GM23338 (cell line): Measurements from ENCODE around the gene OSTC. TPM values are rescaled to one million over a fixed set of nuclear protein-coding genes. Genes with fewer than 3 reads are reported as not detected.

Experiments
- ATAC-seq: fragments of 200-7000 bp; cut with Tn5 transposase; 3 replicates; pipeline ENCODE4 v1.9.1; 2020
- DNase-seq: peaks from one replicate; pipeline ENCODE4 v3.0.0-alpha.2; 2015; ENCODE audit warnings: low spot score
- H2AFZ ChIP-seq: fragments of 200-600 bp; sonication (generic); 2 replicates; pipeline ENCODE4 v1.8.0; 2016; ENCODE audit warnings: antibody characterized with exemption, mild to moderate bottlenecking, moderate library complexity
- H3F3A ChIP-seq: fragments of 200-600 bp; sonication (generic); replicated peaks from 2 replicates; pipeline ENCODE4 v1.8.0; 2017; ENCODE audit warnings: antibody characterized with exemption, mixed run types, low read depth
- H3K27ac ChIP-seq: fragments of 200-600 bp; sonication (generic); 2 replicates; pipeline ENCODE4 v1.6.1; 2016; ENCODE audit warnings: low read depth
- H3K27me3 ChIP-seq: fragments of 200-600 bp; sonication (generic); 2 replicates; pipeline ENCODE4 v1.8.0; 2016; ENCODE audit warnings: mild to moderate bottlenecking, mixed run types, moderate library complexity; ENCODE audit not compliant: insufficient read depth
- H3K36me3 ChIP-seq: fragments of 200-600 bp; sonication (generic); 2 replicates; pipeline ENCODE4 v1.8.0; 2016; ENCODE audit warnings: mild to moderate bottlenecking; ENCODE audit not compliant: insufficient read depth
- H3K4me1 ChIP-seq: fragments of 200-600 bp; sonication (generic); 2 replicates; pipeline ENCODE4 v1.8.0; 2016; ENCODE audit warnings: mild to moderate bottlenecking, moderate library complexity; ENCODE audit not compliant: insufficient read depth
- H3K4me2 ChIP-seq: fragments of 200-600 bp; sonication (generic); 2 replicates; pipeline ENCODE4 v1.7.1; 2017; ENCODE audit warnings: mixed run types
- H3K4me3 ChIP-seq: fragments of 200-600 bp; sonication (generic); 2 replicates; pipeline ENCODE4 v1.6.1; 2016; ENCODE audit warnings: mixed run types
- H3K79me2 ChIP-seq: fragments of 200-600 bp; sonication (generic); replicated peaks from 2 replicates; pipeline ENCODE4 v1.8.0; 2017; ENCODE audit warnings: mild to moderate bottlenecking; ENCODE audit not compliant: insufficient read depth
- H3K9me2 ChIP-seq: fragments of 200-600 bp; sonication (generic); 2 replicates; pipeline ENCODE4 v1.8.0; 2017; ENCODE audit not compliant: insufficient read depth
- H4K20me1 ChIP-seq: fragments of 200-600 bp; sonication (generic); replicated peaks from 2 replicates; pipeline ENCODE4 v1.8.0; 2017; ENCODE audit warnings: mild to moderate bottlenecking; ENCODE audit not compliant: insufficient read depth
- H3K27ac Mint-ChIP-seq: 2 replicates; pipeline ENCODE4 v1.8.0; 2020; ENCODE audit warnings: inconsistent platforms, mild to moderate bottlenecking, moderate library complexity, mixed read lengths
- H3K27me3 Mint-ChIP-seq: 3 replicates; pipeline ENCODE4 v1.8.0; 2022; ENCODE audit warnings: low read depth, mild to moderate bottlenecking, moderate library complexity, mixed read lengths, inconsistent platforms; ENCODE audit not compliant: insufficient read depth, poor library complexity
- H3K36me3 Mint-ChIP-seq: 3 replicates; pipeline ENCODE4 v1.8.0; 2021; ENCODE audit warnings: low read depth, mild to moderate bottlenecking, inconsistent platforms, moderate library complexity, mixed read lengths
- H3K4me1 Mint-ChIP-seq: 3 replicates; pipeline ENCODE4 v1.8.0; 2020; ENCODE audit warnings: mild to moderate bottlenecking, inconsistent platforms, mixed read lengths
- H3K4me3 Mint-ChIP-seq: 3 replicates; pipeline ENCODE4 v1.8.0; 2021; ENCODE audit warnings: moderate library complexity, mild to moderate bottlenecking, inconsistent platforms, mixed read lengths
- H3K9me3 Mint-ChIP-seq: 3 replicates; pipeline ENCODE4 v1.8.0; 2020; ENCODE audit warnings: moderate library complexity, mild to moderate bottlenecking, inconsistent platforms, mixed read lengths
- CREB1 ChIP-seq: fragments of 250-450 bp; sonication (Bioruptor Pico); IDR thresholded peaks from 2 replicates; pipeline ENCODE4 v1.5.0; 2020; ENCODE audit warnings: low read depth, mild to moderate bottlenecking, moderate library complexity
- CTCF ChIP-seq, 2 experiments: fragments of 200-600 bp in 1 of 2; sonication (generic) in 1 of 2; conservative IDR thresholded peaks; 2 replicates each; pipeline versions ENCODE4 v1.5.1 to v1.6.1; 2016 to 2017; ENCODE audit warnings: antibody characterized with exemption in 2 of 2, low read depth in 2 of 2, mild to moderate bottlenecking in 2 of 2, moderate library complexity in 1 of 2
- ETS1 ChIP-seq: IDR thresholded peaks from 2 replicates; pipeline ENCODE4 v1.6.1; 2016; ENCODE audit warnings: antibody characterized with exemption
- EZH2 ChIP-seq: fragments of 200-600 bp; sonication (generic); IDR thresholded peaks from one replicate; pipeline ENCODE4 v1.8.0; 2017; ENCODE audit warnings: antibody characterized with exemption, mild to moderate bottlenecking, low read depth; ENCODE audit not compliant: unreplicated experiment
- EZH2phosphoT487 ChIP-seq: fragments of 200-600 bp; sonication (generic); IDR thresholded peaks from one replicate; pipeline ENCODE4 v1.8.1; 2018; ENCODE audit warnings: antibody characterized with exemption; ENCODE audit not compliant: unreplicated experiment
- NANOG ChIP-seq: IDR thresholded peaks from 2 replicates; pipeline ENCODE4 v1.6.1; 2016; ENCODE audit warnings: antibody characterized with exemption, borderline replicate concordance
- POLR2AphosphoS5 ChIP-seq: IDR thresholded peaks from 2 replicates; pipeline ENCODE4 v1.6.1; 2016; ENCODE audit warnings: antibody characterized with exemption, low read depth
- REST ChIP-seq: IDR thresholded peaks from one replicate; pipeline ENCODE4 v1.6.1; 2018; ENCODE audit warnings: antibody characterized with exemption; ENCODE audit not compliant: unreplicated experiment
- STAT1 ChIP-seq: IDR thresholded peaks from one replicate; pipeline ENCODE4 v1.6.1; 2016; ENCODE audit warnings: antibody characterized with exemption; ENCODE audit not compliant: unreplicated experiment
- ZNF114 ChIP-seq: fragments of 250-450 bp; sonication (Bioruptor Pico); IDR thresholded peaks from 2 replicates; pipeline ENCODE4 v1.5.0; 2020; ENCODE audit warnings: mild to moderate bottlenecking, moderate library complexity
- ZNF462 ChIP-seq: fragments of 250-450 bp; sonication (Bioruptor Pico); IDR thresholded peaks from 2 replicates; pipeline ENCODE4 v1.5.0; 2020; ENCODE audit warnings: mild to moderate bottlenecking, moderate library complexity
- polyA plus RNA-seq: library from polyadenylated mRNA; unstranded; fragments of >200 nt; fragmentation: Nextera tagmentation; extraction: Ambion mirVana; gene quantifications from 2 replicates; pipeline ENCODE4 v1.2.1, GENCODE V29; 2016
- total RNA-seq: library from RNA; depleted of rRNA; stranded (reverse); fragments of >200 nt; shearing (Covaris generic); gene quantifications from 2 replicates; pipeline ENCODE4 v1.2.3, GENCODE V29; 2014

The OSTC gene
- total and polyA plus RNA-seq, 2 experiments from 2014 or later = 142 to 311 TPM

GRCh38 chr4:108714880-108715279 lies 64.5 kb downstream of the OSTC start:
- Mint-ChIP-seq H3K4me1 (peaks cover 18% of the 10 kb centered on the region; the same call in 2 of the 3 replicates), H3K27ac (no peak overlapping the region; the same call in 1 of the 2 replicates)
- H3K4me3 ChIP-seq = no peak overlapping the region

More at GRCh38 chr4:108714880-108715279, 64.5 kb downstream of the OSTC start:
- peaks cover 10% of the 10 kb centered on the region; the same call in 1 of the 2 replicates for H3K4me1 ChIP-seq
- no peaks in the 10 kb centered on the region for H4K20me1 ChIP-seq
- no peaks in the 10 kb centered on the region for H3K36me3 ChIP-seq
- no peaks in the 10 kb centered on the region for H3K27me3 ChIP-seq
- Mint-ChIP-seq H3K36me3 (no peaks in the 10 kb centered on the region), H3K4me3 (no peak overlapping the region), H3K27me3 (no peaks in the 10 kb centered on the region), H3K9me3 (no peaks in the 10 kb centered on the region)
- H3F3A ChIP-seq = no peaks in the 10 kb centered on the region
- TF ChIP-seq CTCF (conservative IDR thresholded peaks at IDR 0.05; ENCODE audit: low read depth in 2 of 2) (no peak), ZNF462 (CRISPR knock-in tag) (no peak), ZNF114 (no peak), NANOG (no peak), CREB1 (CRISPR knock-in tag) (no peak), POLR2AphosphoS5 (no peak), REST (no peak), ETS1 (no peak), EZH2phosphoT487 (no peak), EZH2 (no peak), STAT1 (no peak)
- H3K9me2 ChIP-seq = 0 out of 2 replicates have a peak, but pooled peaks cover 2% of the 10 kb centered on the region
- DNase-seq = peak; percentile 30
- H3K79me2 ChIP-seq = no peaks in the 10 kb centered on the region
- H2AFZ ChIP-seq = no peak overlapping the region
- no peak overlapping the region for H3K27ac ChIP-seq
- peak; percentile 67 for ATAC-seq
- H3K4me2 ChIP-seq = peak overlapping the region; percentile 6
